GM18909 (cell line): ENCODE results near the gene WNK2.

Experiments used
- ATAC-seq: cut with Tn5 transposase; IDR thresholded peaks from one replicate; pipeline ENCODE4 v1.9.1; 2021; ENCODE audit warnings: mild to moderate bottlenecking; ENCODE audit not compliant: unreplicated experiment, poor library complexity

Gene WNK2

GRCh38 chr9:93287593-93287992 is 103.7 kb downstream of the WNK2 start:
- ATAC-seq: no peak

GRCh38 chr9:93288341-93288740 is 104.4 kb downstream of the WNK2 start:
- ATAC-seq: no peak

GRCh38 chr9:93288891-93289883 is 105.2 kb downstream of the WNK2 start:
- no peak for ATAC-seq

- no peak for ATAC-seq
These were observed 106.8 kb downstream of the WNK2 start for GRCh38 chr9:93290495-93291434.

GRCh38 chr9:93291536-93292287 is 107.8 kb downstream of the WNK2 start:
- ATAC-seq: no peak

DNA sequence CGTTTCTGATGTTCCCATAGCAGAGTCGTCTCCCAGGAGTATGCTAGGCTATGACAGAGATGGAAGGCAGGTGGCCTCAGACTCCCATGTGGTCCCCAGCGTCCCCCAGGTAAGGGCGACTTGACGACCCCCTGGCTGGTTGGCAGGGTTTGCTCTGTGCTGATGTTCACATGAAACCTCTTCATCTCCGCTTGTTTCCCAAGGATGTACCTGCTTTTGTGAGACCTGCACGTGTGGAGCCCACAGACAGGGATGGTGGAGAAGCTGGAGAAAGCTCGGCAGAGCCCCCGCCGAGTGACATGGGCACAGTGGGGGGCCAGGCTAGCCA is 108.3 kb downstream of the WNK2 start:
- no peak for ATAC-seq

DNA sequence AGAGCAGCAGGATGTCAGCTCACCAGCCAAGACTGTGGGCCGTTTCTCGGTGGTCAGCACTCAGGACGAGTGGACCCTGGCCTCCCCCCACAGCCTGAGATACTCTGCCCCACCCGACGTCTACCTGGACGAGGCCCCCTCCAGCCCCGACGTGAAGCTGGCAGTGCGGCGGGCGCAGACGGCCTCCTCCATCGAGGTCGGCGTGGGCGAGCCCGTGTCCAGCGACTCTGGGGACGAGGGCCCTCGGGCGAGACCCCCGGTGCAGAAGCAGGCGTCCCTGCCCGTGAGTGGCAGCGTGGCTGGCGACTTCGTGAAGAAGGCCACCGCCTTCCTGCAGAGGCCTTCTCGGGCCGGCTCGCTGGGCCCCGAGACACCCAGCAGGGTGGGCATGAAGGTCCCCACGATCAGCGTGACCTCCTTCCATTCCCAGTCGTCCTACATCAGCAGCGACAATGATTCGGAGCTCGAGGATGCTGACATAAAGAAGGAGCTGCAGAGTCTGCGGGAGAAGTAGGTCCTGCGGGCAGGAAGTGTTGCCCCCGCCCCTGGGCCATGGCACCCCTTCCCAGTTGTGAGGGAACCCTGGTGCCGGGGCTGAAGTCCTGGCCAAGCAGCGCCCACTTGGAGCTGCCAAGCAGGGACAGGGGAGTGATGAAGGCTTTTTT is 108.9 kb downstream of the WNK2 start:
- ATAC-seq: no peak

DNA sequence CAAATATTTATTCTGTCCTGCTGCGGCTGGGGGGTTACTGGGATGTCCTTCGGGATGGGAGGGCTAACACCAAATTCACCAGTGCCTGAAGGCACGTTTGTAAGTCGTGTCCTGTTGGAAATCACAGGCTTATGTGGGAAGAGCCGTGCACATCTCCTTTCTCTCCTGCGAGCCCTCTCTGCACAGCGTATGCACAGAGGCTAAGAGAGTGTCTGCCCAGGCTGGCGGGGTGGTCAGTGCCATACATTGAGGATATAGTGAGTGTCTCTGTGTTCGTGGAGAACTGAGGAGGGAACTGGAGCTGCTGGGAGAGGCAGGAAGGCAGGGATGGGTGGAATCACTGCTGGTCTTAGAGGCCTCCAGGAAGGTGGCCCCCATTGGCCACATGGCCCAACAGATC is 110.1 kb downstream of the WNK2 start:
- ATAC-seq: no peak

DNA sequence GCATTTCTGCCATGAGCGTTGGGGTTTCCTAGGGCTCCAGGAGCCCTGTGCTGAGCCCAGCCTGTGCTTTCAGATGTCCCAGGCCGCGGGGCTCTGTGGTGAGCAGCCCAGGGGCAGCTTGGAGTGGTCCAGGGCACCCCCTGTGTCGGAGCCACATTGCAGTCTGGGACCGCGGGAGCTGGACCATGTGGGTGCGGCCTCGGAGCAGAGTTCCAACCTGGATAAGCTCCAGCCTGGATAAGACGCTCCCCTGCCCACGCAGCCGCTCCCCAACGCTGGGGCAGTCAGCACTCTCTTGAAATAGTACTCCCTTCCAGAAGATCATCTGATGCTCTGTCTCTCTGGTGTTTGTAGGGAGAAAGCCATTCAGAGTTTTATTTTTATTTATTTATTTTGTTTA is 111.1 kb downstream of the WNK2 start:
- ATAC-seq: no peak

DNA sequence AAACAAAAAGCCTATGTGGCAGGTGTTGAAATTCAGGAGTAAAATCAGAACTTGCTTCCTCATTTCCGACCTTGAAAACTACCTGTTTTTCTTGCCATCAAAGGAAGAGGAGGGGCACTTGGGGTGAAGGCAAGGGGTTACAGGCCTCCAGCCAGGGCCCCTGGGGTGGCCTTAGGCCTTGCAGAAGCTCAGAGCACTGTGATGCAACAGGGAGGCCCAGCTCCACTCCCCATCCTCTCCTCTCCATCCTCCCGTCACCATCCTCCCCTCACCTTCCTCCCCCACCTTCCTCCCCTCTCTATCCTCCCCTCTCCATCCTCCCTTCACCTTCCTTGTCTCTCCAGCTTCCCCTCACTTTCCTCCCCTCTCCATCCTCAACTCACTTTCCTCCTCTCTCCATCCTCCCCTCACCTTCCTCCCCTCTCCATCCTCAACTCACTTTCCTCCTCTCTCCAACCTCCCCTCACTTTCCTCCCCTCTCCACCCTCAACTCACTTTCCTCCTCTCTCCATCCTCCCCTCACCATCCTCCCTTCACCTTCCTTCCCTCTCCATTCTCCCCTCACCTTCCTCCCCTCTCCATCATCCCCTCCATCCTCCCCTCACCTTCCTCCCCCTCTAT is 111.6 kb downstream of the WNK2 start:
- ATAC-seq: no peak

DNA sequence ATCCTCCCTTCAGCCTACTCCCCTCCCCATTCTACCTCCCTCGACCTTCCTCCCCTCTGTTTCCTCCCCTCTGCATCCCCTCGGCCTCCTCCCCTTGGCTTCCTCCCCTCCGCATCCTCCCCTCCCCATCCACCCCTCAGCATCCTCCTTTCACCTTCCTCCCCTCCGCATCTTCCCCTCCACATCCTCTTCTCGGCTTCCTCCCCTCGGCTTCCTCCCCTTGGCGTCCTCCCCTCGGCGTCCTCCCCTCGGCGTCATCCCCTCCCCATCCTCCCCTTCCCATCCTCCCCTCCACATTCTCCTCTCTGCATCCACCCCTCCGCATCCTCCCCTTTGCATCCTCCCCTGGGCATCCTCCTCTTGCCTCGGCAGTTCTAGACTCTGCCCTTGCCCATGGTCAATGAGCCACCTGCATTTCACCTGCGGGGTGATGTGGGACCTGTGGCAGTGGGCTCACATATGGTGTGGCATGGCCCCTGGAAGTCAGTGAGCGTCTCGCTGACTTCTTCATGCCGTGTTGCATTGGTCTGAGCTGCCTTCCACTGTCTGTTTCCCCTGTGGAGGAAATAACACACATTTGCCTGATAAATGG is 113.0 kb downstream of the WNK2 start:
- no peak for ATAC-seq

DNA sequence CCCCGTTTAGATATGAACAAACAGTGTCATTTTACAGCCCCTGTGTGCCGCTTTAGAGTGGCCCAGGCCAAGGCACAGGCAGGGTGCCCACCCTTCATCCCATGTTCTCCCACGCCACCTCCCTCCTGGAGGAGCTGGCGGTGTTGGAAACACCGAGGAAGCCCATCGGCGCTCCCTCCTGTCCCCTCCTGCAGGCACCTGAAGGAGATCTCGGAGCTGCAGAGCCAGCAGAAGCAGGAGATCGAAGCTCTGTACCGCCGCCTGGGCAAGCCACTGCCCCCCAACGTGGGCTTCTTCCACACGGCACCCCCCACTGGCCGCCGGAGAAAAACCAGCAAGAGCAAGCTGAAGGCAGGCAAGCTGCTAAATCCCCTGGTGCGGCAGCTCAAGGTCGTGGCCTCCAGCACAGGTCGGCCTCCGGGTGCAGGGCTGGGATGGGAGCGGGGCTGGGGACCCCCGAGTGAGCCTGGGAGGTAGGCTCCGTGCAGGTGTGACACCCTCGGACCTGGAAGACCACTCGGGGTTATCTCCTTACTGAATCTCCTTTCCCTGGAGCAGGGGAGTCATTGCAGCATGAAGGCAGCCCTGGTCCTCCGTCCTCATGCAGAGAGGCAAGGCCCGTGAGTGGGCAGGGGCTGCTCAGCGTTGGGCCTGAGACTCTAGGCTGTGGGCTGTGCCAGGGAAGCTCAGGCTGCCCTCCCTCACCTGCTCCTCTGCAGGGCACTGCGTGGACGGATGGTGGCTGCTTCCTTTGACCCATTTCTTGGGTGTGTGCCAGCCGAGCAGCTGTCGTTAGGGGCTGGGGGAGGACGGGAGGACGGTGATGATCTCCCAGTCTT is 113.9 kb downstream of the WNK2 start:
- ATAC-seq: no peak

GRCh38 chr9:93298498-93299417 is 114.8 kb downstream of the WNK2 start:
- ATAC-seq: no peak

DNA sequence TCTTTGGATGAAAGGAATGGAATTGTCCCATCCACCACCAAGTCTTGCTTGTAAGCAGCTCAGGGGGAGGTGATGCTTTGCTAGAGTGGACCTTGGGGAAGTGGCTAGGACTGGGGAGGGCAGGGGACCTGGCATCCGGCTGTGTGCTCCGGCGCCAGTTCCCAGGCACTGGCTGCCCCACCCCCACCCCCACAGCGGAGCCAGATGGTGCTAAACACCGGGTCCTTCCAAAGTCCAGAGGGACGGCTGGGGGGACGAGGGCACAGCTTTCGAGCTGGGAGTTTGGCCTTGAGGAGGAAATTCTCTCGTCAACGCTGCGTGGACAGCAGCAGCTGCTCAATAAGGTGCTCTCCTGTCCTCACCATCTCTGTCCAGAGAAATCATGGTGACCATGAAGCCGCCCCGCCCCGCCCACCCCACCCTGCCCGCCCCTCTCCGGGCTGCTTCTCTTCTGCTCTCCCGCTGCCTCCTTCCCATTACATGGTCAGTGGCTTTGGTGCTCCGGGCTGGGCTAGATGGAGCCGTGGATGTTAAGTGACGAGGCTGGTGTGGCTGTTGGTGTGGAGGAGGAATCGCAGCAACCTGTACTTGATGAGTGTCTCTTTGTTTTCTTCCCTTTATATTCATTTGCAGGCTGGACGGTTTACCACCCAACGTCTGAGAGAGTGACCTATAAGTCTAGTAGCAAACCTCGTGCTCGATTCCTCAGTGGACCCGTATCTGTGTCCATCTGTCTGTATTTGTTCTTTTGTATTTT is 115.7 kb downstream of the WNK2 start:
- ATAC-seq: no peak

GRCh38 chr9:93300175-93300572 is 116.2 kb downstream of the WNK2 start:
- ATAC-seq: no peak

- no peak for ATAC-seq
These were observed 116.7 kb downstream of the WNK2 start for GRCh38 chr9:93300585-93301081.
